Kidney (tissue), 14 donors: ENCODE results near the gene VTI1A. TPM values are rescaled to one million over a fixed set of nuclear protein-coding genes. Genes with fewer than 3 reads are reported as not detected.

ENCODE experiments used
- DNase-seq, 5 donors: peaks; one replicate each; pipeline ENCODE4 v3.0.0-alpha.2; 2013 to 2020
- FAIRE-seq: peaks from 2 replicates; lab custom pipeline; 2012; peaks lifted over from hg19 to GRCh38; lab: Jason Lieb, UNC
- H3K27ac ChIP-seq, 2 donors: one replicate each; pipeline ENCODE4 v1.7.0; 2013; ENCODE audit warnings: low read depth in 2 of 2, low read length in 2 of 2, inconsistent platforms in 1 of 2
- H3K27me3 ChIP-seq: one replicate; pipeline ENCODE4 v1.7.1; 2013; ENCODE audit warnings: low read length, inconsistent platforms; ENCODE audit not compliant: control insufficient read depth, insufficient read depth
- H3K36me3 ChIP-seq, 3 donors: one replicate each; pipeline versions ENCODE4 v1.7.0 to v1.7.1; 2013; ENCODE audit warnings: low read length in 3 of 3, control low read depth in 1 of 3, inconsistent platforms in 1 of 3; ENCODE audit not compliant: insufficient read depth in 3 of 3, control insufficient read depth in 2 of 3
- H3K4me1 ChIP-seq, 3 donors: one replicate each; pipeline versions ENCODE4 v1.7.0 to v1.7.1; 2013; ENCODE audit warnings: low read length in 3 of 3, inconsistent platforms in 1 of 3, low read depth in 1 of 3; ENCODE audit not compliant: control insufficient read depth in 2 of 3, insufficient read depth in 2 of 3
- H3K4me3 ChIP-seq, 3 donors: one replicate each; pipeline versions ENCODE4 v1.7.0 to v1.8.1; 2013; ENCODE audit warnings: low read length in 3 of 3, control low read depth in 1 of 3, inconsistent platforms in 1 of 3
- H3K9ac ChIP-seq, 3 donors: one replicate each; pipeline versions ENCODE4 v1.7.0 to v1.7.1; 2013; ENCODE audit warnings: low read length in 3 of 3, control low read depth in 1 of 3, inconsistent platforms in 1 of 3
- H3K9me3 ChIP-seq, 3 donors: one replicate each; pipeline versions ENCODE4 v1.7.0 to v1.7.1; 2013; ENCODE audit warnings: low read length in 3 of 3, control low read depth in 1 of 3, inconsistent platforms in 1 of 3; ENCODE audit not compliant: control insufficient read depth in 2 of 3, insufficient read depth in 1 of 3
- CTCF ChIP-seq: IDR thresholded peaks from 3 replicates; pipeline ENCODE4 v1.5.1; 2012; ENCODE audit warnings: mild to moderate bottlenecking, moderate library complexity, borderline replicate concordance; ENCODE audit not compliant: insufficient read depth; ENCODE audit errors: extremely low read depth
- intact Hi-C: fragments of 100-400 bp; cut with DNase I; formaldehyde crosslinking; loops from one replicate; pipeline ENCODE4 v1.11.1; 2022
- polyA plus RNA-seq: library from polyadenylated mRNA; stranded (reverse); fragments of 350-450 nt; fragmentation: Illumina TruSeq; extraction: RNeasy Lipid Tissue Mini Kit (QIAGEN cat#74804); gene quantifications from one replicate; pipeline ENCODE4 v1.2.3, GENCODE V29; 2014; ENCODE audit warnings: low read depth, low replicate concordance; ENCODE audit not compliant: insufficient read depth
- total RNA-seq: library from RNA; stranded (reverse); fragmentation: NEBNext Ultra II Directional; extraction: Animal tissue kit (Norgen Biotek cat#: 25700); gene quantifications from one replicate; pipeline ENCODE4 v1.2.1, GENCODE V29; 2021
- donor health status: control.
- donor health status: control.
- donor health status: control.
- donor health status: control.
- donor health status: control.
- donor health status: DM: yes; HTN: yes; CAD: no.
- donor health status: Normal renal cell carcinoma (clear cell type).

The VTI1A gene
- total and polyA plus RNA-seq, 2 donors from 2014 or later = 9.2 to 41.8 TPM

GRCh38 chr10:112715581-112715980, 268.6 kb downstream of the VTI1A start:
- no peak for FAIRE-seq

GRCh38 chr10:112716076-112716475, 269.1 kb downstream of the VTI1A start:
- intact Hi-C loops = no loop called here
- H3K27ac ChIP-seq = no peak overlapping the region
- no peak for DNase-seq
- no peak overlapping the region for H3K4me3 ChIP-seq
- H3K27me3 ChIP-seq = no peaks in the 10 kb centered on the region
- no peak for FAIRE-seq
- H3K9me3 ChIP-seq = no peaks in the 10 kb centered on the region
- H3K9ac ChIP-seq = no peak overlapping the region
- no peaks in the 10 kb centered on the region for H3K36me3 ChIP-seq
- no peak for TF ChIP-seq CTCF
- no peaks in the 10 kb centered on the region for H3K4me1 ChIP-seq

More at GRCh38 chr10:112715581-112715980, 268.6 kb downstream of the VTI1A start:
- H3K27me3 ChIP-seq = no peaks in the 10 kb centered on the region
- no peaks in the 10 kb centered on the region for H3K9me3 ChIP-seq
- H3K9ac ChIP-seq = no peak overlapping the region
- no peaks in the 10 kb centered on the region for H3K36me3 ChIP-seq
- no peak for DNase-seq
- intact Hi-C loops = no loop called here
- TF ChIP-seq CTCF = no peak
- H3K4me3 ChIP-seq = no peak overlapping the region
- H3K4me1 ChIP-seq = no peaks in the 10 kb centered on the region
- no peak overlapping the region for H3K27ac ChIP-seq

- Histone ChIP-seq H3K27ac (no peak overlapping the region), H3K4me1 (no peaks in the 10 kb centered on the region), H3K4me3 (no peak overlapping the region), H3K27me3 (no peaks in the 10 kb centered on the region), H3K36me3 (no peaks in the 10 kb centered on the region), H3K9ac (no peak overlapping the region), H3K9me3 (no peaks in the 10 kb centered on the region)
- intact Hi-C loops = no loop called here
- DNase-seq = no peak
- no peak for TF ChIP-seq CTCF
- FAIRE-seq = no peak
These were observed 270.0 kb downstream of the VTI1A start for GRCh38 chr10:112716924-112717413.

GRCh38 chr10:112720178-112720577, 273.2 kb downstream of the VTI1A start:
- no peak overlapping the region for H3K27ac ChIP-seq
- H3K4me1 ChIP-seq = no peaks in the 10 kb centered on the region
- intact Hi-C loops = no loop called here
- H3K36me3 ChIP-seq = no peaks in the 10 kb centered on the region
- H3K9me3 ChIP-seq = no peaks in the 10 kb centered on the region
- no peaks in the 10 kb centered on the region for H3K27me3 ChIP-seq
- TF ChIP-seq CTCF = no peak
- H3K4me3 ChIP-seq = no peak overlapping the region
- FAIRE-seq (no peak), DNase-seq (no peak)
- no peak overlapping the region for H3K9ac ChIP-seq
